ENCODE data around the gene IL12RB2. TPM values are rescaled to one million over a fixed set of nuclear protein-coding genes. Genes with fewer than 3 reads are reported as not detected.

IL12RB2 gene
- total and polyA plus RNA-seq, 2 of the 13 experiments (the other 11 are each of a cell fraction or from before 2014, with no cell fraction given): not detected

- TF ChIP-seq ZBTB10 (CRISPR knock-in tag; IDR thresholded peaks at IDR 0.05; ENCODE audit: borderline replicate concordance) (no peak), REL (CRISPR knock-in tag; conservative IDR thresholded peaks at IDR 0.05) (peak; percentile 54), ZNF124 (CRISPR knock-in tag; IDR thresholded peaks at IDR 0.05) (no peak), FOXA3 (CRISPR knock-in tag; IDR thresholded peaks at IDR 0.05) (no peak), ZNF512 (CRISPR knock-in tag; IDR thresholded peaks at IDR 0.05) (no peak), KAT7 (CRISPR knock-in tag; IDR thresholded peaks at IDR 0.05; ENCODE audit: borderline replicate concordance) (no peak), HNRNPUL1 (IDR thresholded peaks at IDR 0.05; ENCODE audit: low read depth, low read length) (no peak), ZNF446 (CRISPR knock-in tag; IDR thresholded peaks at IDR 0.05) (no peak), ZBTB3 (CRISPR knock-in tag; IDR thresholded peaks at IDR 0.05; ENCODE audit: borderline replicate concordance, low read depth) (no peak), ZFP62 (CRISPR knock-in tag; IDR thresholded peaks at IDR 0.05) (no peak), ZNF276 (CRISPR knock-in tag; IDR thresholded peaks at IDR 0.05; ENCODE audit: low read depth) (peak; percentile 42; the same call in 1 of the 2 replicates), ZNF616 (CRISPR knock-in tag; IDR thresholded peaks at IDR 0.05; ENCODE audit: low read depth) (peak; percentile 7; the same call in 1 of the 2 replicates)
- TF ChIP-seq, protein P1, sequence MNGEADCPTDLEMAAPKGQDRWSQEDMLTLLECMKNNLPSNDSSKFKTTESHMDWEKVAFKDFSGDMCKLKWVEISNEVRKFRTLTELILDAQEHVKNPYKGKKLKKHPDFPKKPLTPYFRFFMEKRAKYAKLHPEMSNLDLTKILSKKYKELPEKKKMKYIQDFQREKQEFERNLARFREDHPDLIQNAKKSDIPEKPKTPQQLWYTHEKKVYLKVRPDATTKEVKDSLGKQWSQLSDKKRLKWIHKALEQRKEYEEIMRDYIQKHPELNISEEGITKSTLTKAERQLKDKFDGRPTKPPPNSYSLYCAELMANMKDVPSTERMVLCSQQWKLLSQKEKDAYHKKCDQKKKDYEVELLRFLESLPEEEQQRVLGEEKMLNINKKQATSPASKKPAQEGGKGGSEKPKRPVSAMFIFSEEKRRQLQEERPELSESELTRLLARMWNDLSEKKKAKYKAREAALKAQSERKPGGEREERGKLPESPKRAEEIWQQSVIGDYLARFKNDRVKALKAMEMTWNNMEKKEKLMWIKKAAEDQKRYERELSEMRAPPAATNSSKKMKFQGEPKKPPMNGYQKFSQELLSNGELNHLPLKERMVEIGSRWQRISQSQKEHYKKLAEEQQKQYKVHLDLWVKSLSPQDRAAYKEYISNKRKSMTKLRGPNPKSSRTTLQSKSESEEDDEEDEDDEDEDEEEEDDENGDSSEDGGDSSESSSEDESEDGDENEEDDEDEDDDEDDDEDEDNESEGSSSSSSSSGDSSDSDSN (CRISPR knock-in tag; IDR thresholded peaks at IDR 0.05): no peak; the same call in 1 of the 2 replicates
- TF ChIP-seq, protein P2, sequence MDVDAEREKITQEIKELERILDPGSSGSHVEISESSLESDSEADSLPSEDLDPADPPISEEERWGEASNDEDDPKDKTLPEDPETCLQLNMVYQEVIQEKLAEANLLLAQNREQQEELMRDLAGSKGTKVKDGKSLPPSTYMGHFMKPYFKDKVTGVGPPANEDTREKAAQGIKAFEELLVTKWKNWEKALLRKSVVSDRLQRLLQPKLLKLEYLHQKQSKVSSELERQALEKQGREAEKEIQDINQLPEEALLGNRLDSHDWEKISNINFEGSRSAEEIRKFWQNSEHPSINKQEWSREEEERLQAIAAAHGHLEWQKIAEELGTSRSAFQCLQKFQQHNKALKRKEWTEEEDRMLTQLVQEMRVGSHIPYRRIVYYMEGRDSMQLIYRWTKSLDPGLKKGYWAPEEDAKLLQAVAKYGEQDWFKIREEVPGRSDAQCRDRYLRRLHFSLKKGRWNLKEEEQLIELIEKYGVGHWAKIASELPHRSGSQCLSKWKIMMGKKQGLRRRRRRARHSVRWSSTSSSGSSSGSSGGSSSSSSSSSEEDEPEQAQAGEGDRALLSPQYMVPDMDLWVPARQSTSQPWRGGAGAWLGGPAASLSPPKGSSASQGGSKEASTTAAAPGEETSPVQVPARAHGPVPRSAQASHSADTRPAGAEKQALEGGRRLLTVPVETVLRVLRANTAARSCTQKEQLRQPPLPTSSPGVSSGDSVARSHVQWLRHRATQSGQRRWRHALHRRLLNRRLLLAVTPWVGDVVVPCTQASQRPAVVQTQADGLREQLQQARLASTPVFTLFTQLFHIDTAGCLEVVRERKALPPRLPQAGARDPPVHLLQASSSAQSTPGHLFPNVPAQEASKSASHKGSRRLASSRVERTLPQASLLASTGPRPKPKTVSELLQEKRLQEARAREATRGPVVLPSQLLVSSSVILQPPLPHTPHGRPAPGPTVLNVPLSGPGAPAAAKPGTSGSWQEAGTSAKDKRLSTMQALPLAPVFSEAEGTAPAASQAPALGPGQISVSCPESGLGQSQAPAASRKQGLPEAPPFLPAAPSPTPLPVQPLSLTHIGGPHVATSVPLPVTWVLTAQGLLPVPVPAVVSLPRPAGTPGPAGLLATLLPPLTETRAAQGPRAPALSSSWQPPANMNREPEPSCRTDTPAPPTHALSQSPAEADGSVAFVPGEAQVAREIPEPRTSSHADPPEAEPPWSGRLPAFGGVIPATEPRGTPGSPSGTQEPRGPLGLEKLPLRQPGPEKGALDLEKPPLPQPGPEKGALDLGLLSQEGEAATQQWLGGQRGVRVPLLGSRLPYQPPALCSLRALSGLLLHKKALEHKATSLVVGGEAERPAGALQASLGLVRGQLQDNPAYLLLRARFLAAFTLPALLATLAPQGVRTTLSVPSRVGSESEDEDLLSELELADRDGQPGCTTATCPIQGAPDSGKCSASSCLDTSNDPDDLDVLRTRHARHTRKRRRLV (CRISPR knock-in tag; IDR thresholded peaks at IDR 0.05): no peak
These were observed 122.1 kb downstream of the IL12RB2 start (continued) for GRCh38 chr1:67429528-67430357.
